HepG2 (cell line): ENCODE results near the gene TATDN2. TPM values are rescaled to one million over a fixed set of nuclear protein-coding genes. Genes with fewer than 3 reads are reported as not detected.
A peak's percentile ranks its signal among the peaks of the same experiment; 100 is the strongest.

ENCODE experiments used
- ATAC-seq: fragments of 200-7000 bp; cut with Tn5 transposase; 3 replicates; pipeline ENCODE4 v1.9.1; 2020; ENCODE audit warnings: mild to moderate bottlenecking, moderate library complexity
- BruUV-seq: library from RNA; stranded (reverse); fragments of 400-500 nt; replicated peaks from 2 replicates; lab custom pipeline; 2021; lab: Mats Ljungman, UMichigan
- CTCF ChIA-PET: fragments of 300-600 bp; formaldehyde crosslinking; extraction: SDS; loops from one replicate; lab custom pipeline; 2021; ENCODE audit warnings: low total read pairs, inconsistent platforms, low intra/inter-chr PET ratio; lab: Yijun Ruan, JAX
- POLR2A ChIA-PET: fragments of 350-600 bp; sonication (Branson Sonifier 250); formaldehyde crosslinking; loops from one replicate; lab custom pipeline; 2020; ENCODE audit warnings: antibody characterized with exemption, inconsistent platforms; lab: Yijun Ruan, JAX
- DNase-seq: peaks from one replicate; pipeline ENCODE4 v3.0.0-alpha.2; 2015; ENCODE audit warnings: low spot score
- FAIRE-seq: peaks from 3 replicates; lab custom pipeline; 2011; peaks lifted over from hg19 to GRCh38; lab: Jason Lieb, UNC
- H2AFZ ChIP-seq: one replicate; pipeline ENCODE4 v1.6.1; 2011; ENCODE audit warnings: low read length, inconsistent platforms
- H3K27ac ChIP-seq: fragments of 300-600 bp; 3 replicates; pipeline ENCODE4 v1.8.0; 2011; ENCODE audit warnings: mixed run types, mild to moderate bottlenecking, mixed read lengths, low read length, inconsistent platforms; ENCODE audit not compliant: insufficient read depth; ENCODE audit errors: extremely low read length
- H3K27me3 ChIP-seq, 2 experiments: fragments of 200-600 bp in 1 of 2; 2 replicates in 1 of 2; 3 replicates in 1 of 2; pipeline versions ENCODE4 v1.6.0 to v1.8.0; 2011; ENCODE audit warnings: low read length in 2 of 2, mild to moderate bottlenecking in 2 of 2, moderate library complexity in 2 of 2, inconsistent platforms in 1 of 2; ENCODE audit not compliant: insufficient read depth in 2 of 2, control insufficient read depth in 1 of 2
- H3K36me3 ChIP-seq, 2 experiments: fragments of 200-600 bp in 1 of 2; replicated peaks in 1 of 2; 2 replicates in 1 of 2; 3 replicates in 1 of 2; pipeline versions ENCODE4 v1.5.1 to v1.8.0; 2011; ENCODE audit warnings: low read length in 2 of 2, inconsistent platforms in 1 of 2; ENCODE audit not compliant: insufficient read depth in 2 of 2, control insufficient read depth in 1 of 2
- H3K4me1 ChIP-seq: 2 replicates; pipeline ENCODE4 v1.5.1; 2012; ENCODE audit warnings: low read length, inconsistent platforms; ENCODE audit not compliant: insufficient read depth
- H3K4me2 ChIP-seq: 2 replicates; pipeline ENCODE4 v1.6.0; 2011; ENCODE audit warnings: low read depth, low read length, inconsistent platforms
- H3K4me3 ChIP-seq, 3 experiments: fragments of 200-600 bp in 1 of 3; sonication (generic), shearing (Covaris generic) in 1 of 3; replicated peaks in 1 of 3; 2 replicates each; pipeline ENCODE4 v1.5.1; 2011 to 2016; ENCODE audit warnings: low read length in 3 of 3, inconsistent platforms in 2 of 3, low read depth in 2 of 3, mild to moderate bottlenecking in 2 of 3, control low read depth in 1 of 3, mixed read lengths in 1 of 3; ENCODE audit not compliant: insufficient read depth in 1 of 3
- H3K79me2 ChIP-seq: one replicate; pipeline ENCODE4 v1.6.1; 2011; ENCODE audit warnings: low read length, inconsistent platforms; ENCODE audit not compliant: insufficient read depth
- H3K9ac ChIP-seq: 2 replicates; pipeline ENCODE4 v1.6.0; 2011; ENCODE audit warnings: mild to moderate bottlenecking, low read depth, low read length, inconsistent platforms; ENCODE audit not compliant: insufficient read depth
- H3K9me3 ChIP-seq: 2 replicates; pipeline ENCODE4 v1.5.1; 2012; ENCODE audit warnings: mild to moderate bottlenecking, low read length
- H4K20me1 ChIP-seq: 2 replicates; pipeline ENCODE4 v1.6.0; 2011; ENCODE audit warnings: inconsistent platforms, mild to moderate bottlenecking, low read length, moderate library complexity; ENCODE audit not compliant: insufficient read depth
- HNF4G ChIP-seq, 2 experiments: sonication (generic) in 1 of 2; formaldehyde crosslinking in 1 of 2; IDR thresholded peaks; 2 replicates each; pipeline versions ENCODE4 v1.4.0 to v1.6.1; 2011 to 2020; ENCODE audit warnings: borderline replicate concordance in 2 of 2, low read depth in 2 of 2, mild to moderate bottlenecking in 2 of 2, low read length in 1 of 2, missing genetic modification reagents in 1 of 2, moderate library complexity in 1 of 2
- HNRNPL ChIP-seq: fragments of 200-400 bp; formaldehyde crosslinking; IDR thresholded peaks from 2 replicates; pipeline ENCODE4 v1.6.1; 2017; ENCODE audit warnings: mild to moderate bottlenecking, low read depth, low read length
- HOXA9 ChIP-seq: sonication (generic); formaldehyde crosslinking; IDR thresholded peaks from 2 replicates; pipeline ENCODE4 v1.8.1; 2022; ENCODE audit warnings: missing genetic modification reagents, mild to moderate bottlenecking, moderate library complexity, borderline replicate concordance
- KDM3A ChIP-seq: IDR thresholded peaks from 2 replicates; pipeline ENCODE4 v1.6.1; 2018; ENCODE audit warnings: low read depth, missing compliant biosample characterization
- KDM6A ChIP-seq: IDR thresholded peaks from 2 replicates; pipeline ENCODE4 v1.6.1; 2016; ENCODE audit warnings: low read depth
- POLR2G ChIP-seq: fragments of 200-400 bp; formaldehyde crosslinking; IDR thresholded peaks from 2 replicates; pipeline ENCODE4 v1.6.1; 2018; ENCODE audit warnings: mild to moderate bottlenecking, low read depth, low read length, moderate library complexity
- RBAK ChIP-seq: sonication (generic); formaldehyde crosslinking; IDR thresholded peaks from 2 replicates; pipeline ENCODE4 v1.5.1; 2020; ENCODE audit warnings: mild to moderate bottlenecking, missing genetic modification reagents
- TAF1 ChIP-seq: sonication (generic); formaldehyde crosslinking; IDR thresholded peaks from 2 replicates; pipeline ENCODE4 v1.4.0; 2020; ENCODE audit warnings: missing genetic modification reagents
- TBX2 ChIP-seq: sonication (generic); formaldehyde crosslinking; IDR thresholded peaks from 2 replicates; pipeline ENCODE4 v1.5.0; 2020; ENCODE audit warnings: missing genetic modification reagents, mild to moderate bottlenecking, borderline replicate concordance
- ZFP1 ChIP-seq: IDR thresholded peaks from 2 replicates; pipeline ENCODE4 v1.6.1; 2016
- ZFP36 ChIP-seq: fragments of 150-350 bp; IDR thresholded peaks from 2 replicates; pipeline ENCODE4 v1.6.1; 2018; ENCODE audit warnings: borderline replicate concordance, low read length, low read depth; ENCODE audit not compliant: partially characterized antibody
- ZFP62 ChIP-seq: sonication (generic); formaldehyde crosslinking; IDR thresholded peaks from 2 replicates; pipeline ENCODE4 v1.4.0; 2020; ENCODE audit warnings: missing genetic modification reagents
- ZFY ChIP-seq: sonication (generic); formaldehyde crosslinking; IDR thresholded peaks from 2 replicates; pipeline ENCODE4 v1.4.0; 2020; ENCODE audit warnings: missing genetic modification reagents
- ZMYM4 ChIP-seq: sonication (generic); formaldehyde crosslinking; IDR thresholded peaks from 2 replicates; pipeline ENCODE4 v1.8.1; 2023; ENCODE audit warnings: mild to moderate bottlenecking, missing genetic modification reagents
- ZNF383 ChIP-seq: sonication (generic); formaldehyde crosslinking; IDR thresholded peaks from 2 replicates; pipeline ENCODE4 v1.4.0; 2020; ENCODE audit warnings: missing genetic modification reagents, mild to moderate bottlenecking, borderline replicate concordance
- ZNF564 ChIP-seq: sonication (generic); formaldehyde crosslinking; IDR thresholded peaks from 2 replicates; pipeline ENCODE4 v1.8.1; 2023; ENCODE audit warnings: mild to moderate bottlenecking, missing genetic modification reagents
- ZNF660 ChIP-seq: sonication (generic); formaldehyde crosslinking; IDR thresholded peaks from 2 replicates; pipeline ENCODE4 v1.5.1; 2020; ENCODE audit warnings: mild to moderate bottlenecking, low read depth, missing genetic modification reagents, borderline replicate concordance
- WGBS: methylation state at CpG from one replicate; pipeline ENCODE4 v1.1.6; 2017; ENCODE audit warnings: low lambda C conversion rate; 5-methylcytosine and 5-hydroxymethylcytosine counted together
- in situ Hi-C: cut with HindIII; loops from 2 replicates; pipeline ENCODE4 v1.10.0; 2017; ENCODE audit warnings: low pct_unique_long_range_greater_than_20kb; ENCODE audit not compliant: extremely low pct_ligation_motif_present
- intact Hi-C: fragments of 100-400 bp; cut with micrococcal nuclease; formaldehyde crosslinking; loops from one replicate; pipeline ENCODE4 v1.10.0; 2022; ENCODE audit not compliant: unreplicated experiment
- polyA plus RNA-seq, 8 experiments: library from polyadenylated mRNA; depleted of rRNA in 3 of 8; stranded (reverse) in 7 of 8; unstranded in 1 of 8; fragments of >200 nt; fragmentation: Illumina TruSeq in 4 of 8; extraction: Trizol in 4 of 8; gene quantifications; 2 replicates each; pipeline versions ENCODE4 v1.2.1 to v1.2.3, GENCODE V29; 2011 to 2016; ENCODE audit warnings: low read depth in 4 of 8, missing spikeins in 1 of 8, mixed read lengths in 1 of 8; ENCODE audit not compliant: insufficient read depth in 1 of 8
- total RNA-seq, 5 experiments: library from RNA; depleted of rRNA; stranded (reverse); fragments of >200 nt; fragmentation: Illumina TruSeq; extraction: Trizol; gene quantifications; 2 replicates each; pipeline ENCODE4 v1.2.3, GENCODE V29; 2016; ENCODE audit warnings: low read depth in 1 of 5
- TF ChIP-seq, protein P1 (sequence below): sonication (generic); formaldehyde crosslinking; IDR thresholded peaks from 2 replicates; pipeline ENCODE4 v1.4.0; 2020; ENCODE audit warnings: missing genetic modification reagents, borderline replicate concordance
- TF ChIP-seq, protein P2 (sequence below), 2 experiments: fragments of 450-650 bp in 1 of 2; sonication (generic) in 1 of 2; formaldehyde crosslinking; IDR thresholded peaks; 2 replicates each; pipeline versions ENCODE4 v1.5.0 to v1.8.0; 2020 to 2022; ENCODE audit warnings: mild to moderate bottlenecking in 1 of 2, missing genetic modification reagents in 1 of 2
- TF ChIP-seq, protein P3 (sequence below): sonication (generic); formaldehyde crosslinking; IDR thresholded peaks from 2 replicates; pipeline ENCODE4 v1.8.1; 2023; ENCODE audit warnings: missing genetic modification reagents, mild to moderate bottlenecking, borderline replicate concordance

The TATDN2 gene
- total and polyA plus RNA-seq, 2 of the 13 experiments (the other 11 are each of a cell fraction or from before 2014, with no cell fraction given): 12.1 to 21.9 TPM

DNA sequence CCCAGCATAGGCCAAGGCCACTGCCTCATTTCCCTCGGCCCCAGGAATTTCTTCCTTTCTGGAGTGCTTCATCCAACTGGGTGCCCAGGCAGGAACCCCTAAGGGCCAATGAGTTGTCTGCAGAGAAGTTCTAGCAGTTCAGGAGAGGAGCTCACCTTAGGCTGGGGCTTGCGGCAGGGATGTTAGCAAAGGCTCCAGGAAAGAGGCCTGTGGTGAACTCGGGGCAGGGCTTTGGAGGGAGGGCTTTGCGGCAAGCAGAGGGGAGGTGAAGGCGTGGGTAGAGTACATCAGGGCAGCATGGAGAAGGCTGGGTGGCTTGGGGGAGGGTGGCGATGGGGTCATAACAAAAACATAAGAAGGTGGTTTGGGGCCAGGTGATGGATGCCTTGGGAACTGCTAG is 43.4 kb downstream of the TATDN2 start:
- TF ChIP-seq TBX2 (CRISPR knock-in tag) (no peak), ZMYM4 (CRISPR knock-in tag) (no peak), ZFP62 (CRISPR knock-in tag) (no peak), ZFP36 (no peak), KDM6A (CRISPR knock-in tag) (no peak), ZNF660 (CRISPR knock-in tag) (no peak), HNRNPL (no peak), ZFP1 (CRISPR knock-in tag) (no peak), HNF4G (IDR thresholded peaks at IDR 0.05; ENCODE audit: borderline replicate concordance, low read depth, low read length) (no peak), HNF4G (CRISPR knock-in tag; IDR thresholded peaks at IDR 0.05; ENCODE audit: borderline replicate concordance, low read depth) (no peak), RBAK (CRISPR knock-in tag) (no peak), POLR2G (no peak), KDM3A (CRISPR knock-in tag) (no peak), ZNF564 (CRISPR knock-in tag) (no peak), TAF1 (CRISPR knock-in tag) (no peak), ZFY (no peak), ZNF383 (CRISPR knock-in tag) (no peak), HOXA9 (CRISPR knock-in tag) (no peak)
- TF ChIP-seq, protein P1, sequence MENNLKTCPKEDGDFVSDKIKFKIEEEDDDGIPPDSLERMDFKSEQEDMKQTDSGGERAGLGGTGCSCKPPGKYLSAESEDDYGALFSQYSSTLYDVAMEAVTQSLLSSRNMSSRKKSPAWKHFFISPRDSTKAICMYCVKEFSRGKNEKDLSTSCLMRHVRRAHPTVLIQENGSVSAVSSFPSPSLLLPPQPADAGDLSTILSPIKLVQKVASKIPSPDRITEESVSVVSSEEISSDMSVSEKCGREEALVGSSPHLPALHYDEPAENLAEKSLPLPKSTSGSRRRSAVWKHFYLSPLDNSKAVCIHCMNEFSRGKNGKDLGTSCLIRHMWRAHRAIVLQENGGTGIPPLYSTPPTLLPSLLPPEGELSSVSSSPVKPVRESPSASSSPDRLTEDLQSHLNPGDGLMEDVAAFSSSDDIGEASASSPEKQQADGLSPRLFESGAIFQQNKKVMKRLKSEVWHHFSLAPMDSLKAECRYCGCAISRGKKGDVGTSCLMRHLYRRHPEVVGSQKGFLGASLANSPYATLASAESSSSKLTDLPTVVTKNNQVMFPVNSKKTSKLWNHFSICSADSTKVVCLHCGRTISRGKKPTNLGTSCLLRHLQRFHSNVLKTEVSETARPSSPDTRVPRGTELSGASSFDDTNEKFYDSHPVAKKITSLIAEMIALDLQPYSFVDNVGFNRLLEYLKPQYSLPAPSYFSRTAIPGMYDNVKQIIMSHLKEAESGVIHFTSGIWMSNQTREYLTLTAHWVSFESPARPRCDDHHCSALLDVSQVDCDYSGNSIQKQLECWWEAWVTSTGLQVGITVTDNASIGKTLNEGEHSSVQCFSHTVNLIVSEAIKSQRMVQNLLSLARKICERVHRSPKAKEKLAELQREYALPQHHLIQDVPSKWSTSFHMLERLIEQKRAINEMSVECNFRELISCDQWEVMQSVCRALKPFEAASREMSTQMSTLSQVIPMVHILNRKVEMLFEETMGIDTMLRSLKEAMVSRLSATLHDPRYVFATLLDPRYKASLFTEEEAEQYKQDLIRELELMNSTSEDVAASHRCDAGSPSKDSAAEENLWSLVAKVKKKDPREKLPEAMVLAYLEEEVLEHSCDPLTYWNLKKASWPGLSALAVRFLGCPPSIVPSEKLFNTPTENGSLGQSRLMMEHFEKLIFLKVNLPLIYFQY: no peak
- TF ChIP-seq, protein P2, sequence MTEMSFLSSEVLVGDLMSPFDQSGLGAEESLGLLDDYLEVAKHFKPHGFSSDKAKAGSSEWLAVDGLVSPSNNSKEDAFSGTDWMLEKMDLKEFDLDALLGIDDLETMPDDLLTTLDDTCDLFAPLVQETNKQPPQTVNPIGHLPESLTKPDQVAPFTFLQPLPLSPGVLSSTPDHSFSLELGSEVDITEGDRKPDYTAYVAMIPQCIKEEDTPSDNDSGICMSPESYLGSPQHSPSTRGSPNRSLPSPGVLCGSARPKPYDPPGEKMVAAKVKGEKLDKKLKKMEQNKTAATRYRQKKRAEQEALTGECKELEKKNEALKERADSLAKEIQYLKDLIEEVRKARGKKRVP (CRISPR knock-in tag; IDR thresholded peaks at IDR 0.05): no peak
- TF ChIP-seq, protein P3, sequence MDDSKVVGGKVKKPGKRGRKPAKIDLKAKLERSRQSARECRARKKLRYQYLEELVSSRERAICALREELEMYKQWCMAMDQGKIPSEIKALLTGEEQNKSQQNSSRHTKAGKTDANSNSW: no peak
- TF ChIP-seq, all 625 proteins: peak for 0
- intact Hi-C loops: no loop called here
- WGBS: 80% methylated on average over 6 of the region's 6 CpGs

More for the DNA sequence above, 43.4 kb downstream of the TATDN2 start:
- ChIA-PET POLR2A (interaction anchor here (1.3 kb wide), 1 partner anchor 24 kb away, joined by 3 read pairs; no protein-coding TSS in a partner anchor), CTCF (no interaction called here)
- ATAC-seq: peak; percentile 7
- Histone ChIP-seq H3K79me2 (no peaks in the 10 kb centered on the region), H3K27me3 (no peaks in the 10 kb centered on the region), H2AFZ (no peak overlapping the region), H3K27ac (no peak overlapping the region), H3K36me3 (peaks cover 6 to 9% of the 10 kb centered on the region in 2 experiments; a peak in 4 of 5 replicates), H4K20me1 (no peaks in the 10 kb centered on the region), H3K9ac (no peak overlapping the region), H3K9me3 (no peaks in the 10 kb centered on the region), H3K4me1 (peaks cover 46% of the 10 kb centered on the region), H3K4me2 (no peak overlapping the region), H3K4me3 (no peak overlapping the region)
- no TSS peak for BruUV-seq
- DNase-seq: no peak
- in situ Hi-C loops: no loop called here
- no peak for FAIRE-seq
